ENCODE measurements around the gene CUTC. TPM values are rescaled to one million over a fixed set of nuclear protein-coding genes. Genes with fewer than 3 reads are reported as not detected.
"Not testable (repeated sequence)": the region's sequence is repeated elsewhere in the genome, so short reads cannot be mapped to it uniquely, and the experiment has no call there.

The CUTC gene
- total and polyA plus RNA-seq, 2 experiments from 2014 or later = 21.6 to 29.4 TPM

- no peak for DNase-seq (ENCODE audit: low spot score)
- Histone ChIP-seq H2AFZ (no peak overlapping the region), H3K27me3 (no peaks in the 10 kb centered on the region), H3K9me3 (ENCODE audit: low read depth) (no peaks in the 10 kb centered on the region), H4K20me1 (ENCODE audit: insufficient read depth, poor library complexity, severe bottlenecking) (no peaks in the 10 kb centered on the region), H3K4me3 (no peak overlapping the region), H3K79me2 (peaks cover 26% of the 10 kb centered on the region), H3K4me2 (peak overlapping the region; percentile 75), H3K9me2 (replicated peaks; ENCODE audit: insufficient read depth) (no peaks in the 10 kb centered on the region), H3K27ac (no peak overlapping the region), H3K36me3 (replicated peaks; ENCODE audit: insufficient read depth, low read depth) (no peaks in the 10 kb centered on the region), H3K4me1 (ENCODE audit: insufficient read depth) (peaks cover 9% of the 10 kb centered on the region)
- TF ChIP-seq, protein P1, sequence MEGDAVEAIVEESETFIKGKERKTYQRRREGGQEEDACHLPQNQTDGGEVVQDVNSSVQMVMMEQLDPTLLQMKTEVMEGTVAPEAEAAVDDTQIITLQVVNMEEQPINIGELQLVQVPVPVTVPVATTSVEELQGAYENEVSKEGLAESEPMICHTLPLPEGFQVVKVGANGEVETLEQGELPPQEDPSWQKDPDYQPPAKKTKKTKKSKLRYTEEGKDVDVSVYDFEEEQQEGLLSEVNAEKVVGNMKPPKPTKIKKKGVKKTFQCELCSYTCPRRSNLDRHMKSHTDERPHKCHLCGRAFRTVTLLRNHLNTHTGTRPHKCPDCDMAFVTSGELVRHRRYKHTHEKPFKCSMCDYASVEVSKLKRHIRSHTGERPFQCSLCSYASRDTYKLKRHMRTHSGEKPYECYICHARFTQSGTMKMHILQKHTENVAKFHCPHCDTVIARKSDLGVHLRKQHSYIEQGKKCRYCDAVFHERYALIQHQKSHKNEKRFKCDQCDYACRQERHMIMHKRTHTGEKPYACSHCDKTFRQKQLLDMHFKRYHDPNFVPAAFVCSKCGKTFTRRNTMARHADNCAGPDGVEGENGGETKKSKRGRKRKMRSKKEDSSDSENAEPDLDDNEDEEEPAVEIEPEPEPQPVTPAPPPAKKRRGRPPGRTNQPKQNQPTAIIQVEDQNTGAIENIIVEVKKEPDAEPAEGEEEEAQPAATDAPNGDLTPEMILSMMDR (IDR thresholded peaks at IDR 0.05; ENCODE audit: poor library complexity) = no peak
- TF ChIP-seq EZH2 (IDR thresholded peaks at IDR 0.05; ENCODE audit: borderline replicate concordance) (no peak), EZH2phosphoT487 (IDR thresholded peaks at IDR 0.05; ENCODE audit: low read depth, severe bottlenecking, unreplicated experiment) (no peak)
- 91% methylated on average over 8 of the region's 8 CpGs for WGBS (ENCODE audit: low lambda C conversion rate, missing lambda C conversion rate)
Observed at GRCh38 chr10:99733366-99733765, 1.3 kb downstream of the CUTC start.

- 96% methylated on average over 10 of the region's 10 CpGs for WGBS (ENCODE audit: low lambda C conversion rate, missing lambda C conversion rate)
- H3K9me3 ChIP-seq (ENCODE audit: low read depth); H2AFZ ChIP-seq; H3K27me3 ChIP-seq; H3K4me1 ChIP-seq (ENCODE audit: insufficient read depth); H3K36me3 ChIP-seq (replicated peaks; ENCODE audit: insufficient read depth, low read depth); H3K9me2 ChIP-seq (replicated peaks; ENCODE audit: insufficient read depth); H3K4me3 ChIP-seq; DNase-seq (ENCODE audit: low spot score); H4K20me1 ChIP-seq (ENCODE audit: insufficient read depth, poor library complexity, severe bottlenecking); H3K27ac ChIP-seq: not testable (repeated sequence)
- peak overlapping the region; percentile 75 for H3K4me2 ChIP-seq
- H3K79me2 ChIP-seq = peaks cover 27% of the 10 kb centered on the region
Observed at GRCh38 chr10:99734111-99734510, 2.1 kb downstream of the CUTC start.

DNA sequence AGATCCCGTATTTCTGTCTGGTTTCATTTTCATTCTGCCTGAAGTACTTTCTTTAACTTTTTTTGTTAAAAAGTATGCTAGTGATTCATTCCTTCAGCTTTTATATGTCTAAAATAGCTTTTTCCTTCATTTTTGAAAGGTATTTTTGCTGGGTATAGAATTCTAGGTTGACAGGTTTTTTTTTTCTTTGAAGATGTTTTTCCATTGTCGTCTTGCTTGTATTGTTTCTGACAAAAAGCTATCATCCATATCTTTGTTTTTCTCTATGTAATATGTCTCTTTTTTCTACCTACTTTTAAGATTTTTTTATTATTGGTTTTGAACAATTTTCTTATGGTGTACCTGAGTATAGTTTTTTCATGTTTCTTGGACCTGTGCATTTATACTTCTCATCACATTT, 8.2 kb downstream of the CUTC start:
- peaks cover 6% of the 10 kb centered on the region for H3K36me3 ChIP-seq (replicated peaks; ENCODE audit: insufficient read depth, low read depth)

GRCh38 chr10:99740933-99741559, 9.0 kb downstream of the CUTC start:
- Histone ChIP-seq H3K27ac (no peak overlapping the region), H4K20me1 (ENCODE audit: insufficient read depth, poor library complexity, severe bottlenecking) (no peaks in the 10 kb centered on the region), H3K27me3 (no peaks in the 10 kb centered on the region), H3K9me3 (ENCODE audit: low read depth) (peaks cover 7% of the 10 kb centered on the region), H3K79me2 (peaks cover 7% of the 10 kb centered on the region), H2AFZ (no peak overlapping the region), H3K9me2 (replicated peaks; ENCODE audit: insufficient read depth) (no peaks in the 10 kb centered on the region), H3K36me3 (replicated peaks; ENCODE audit: insufficient read depth, low read depth) (peaks cover 6% of the 10 kb centered on the region), H3K4me1 (ENCODE audit: insufficient read depth) (no peaks in the 10 kb centered on the region), H3K4me3 (no peak overlapping the region), H3K4me2 (no peak overlapping the region)
- whole genome bisulfite sequencing (ENCODE audit: low lambda C conversion rate, missing lambda C conversion rate) = 97% methylated on average over 3 of the region's 3 CpGs
- TF ChIP-seq EZH2 (IDR thresholded peaks at IDR 0.05; ENCODE audit: borderline replicate concordance) (no peak), EZH2phosphoT487 (IDR thresholded peaks at IDR 0.05; ENCODE audit: low read depth, severe bottlenecking, unreplicated experiment) (no peak)
- TF ChIP-seq, protein P1 (IDR thresholded peaks at IDR 0.05; ENCODE audit: poor library complexity) = no peak
- no peak for DNase-seq (ENCODE audit: low spot score)

More for the DNA sequence above, 8.2 kb downstream of the CUTC start:
- Histone ChIP-seq H3K27me3 (no peaks in the 10 kb centered on the region), H3K9me3 (ENCODE audit: low read depth) (peaks cover 7% of the 10 kb centered on the region), H3K4me3 (no peak overlapping the region), H2AFZ (no peak overlapping the region), H3K79me2 (peaks cover 8% of the 10 kb centered on the region), H4K20me1 (ENCODE audit: insufficient read depth, poor library complexity, severe bottlenecking) (no peaks in the 10 kb centered on the region), H3K4me1 (ENCODE audit: insufficient read depth) (no peaks in the 10 kb centered on the region), H3K27ac (no peak overlapping the region), H3K4me2 (no peak overlapping the region), H3K9me2 (replicated peaks; ENCODE audit: insufficient read depth) (no peaks in the 10 kb centered on the region)
- no peak for TF ChIP-seq EZH2phosphoT487 (IDR thresholded peaks at IDR 0.05; ENCODE audit: low read depth, severe bottlenecking, unreplicated experiment)
- TF ChIP-seq, protein P1 (IDR thresholded peaks at IDR 0.05; ENCODE audit: poor library complexity) = no peak
- 98% methylated on average over 2 of the region's 2 CpGs for WGBS (ENCODE audit: low lambda C conversion rate, missing lambda C conversion rate)
- DNase-seq (ENCODE audit: low spot score) = no peak
